Stimulated activated CD4-positive, alpha-beta T cell treated with anti-CD3 and anti-CD28 coated beads, Interleukin-12 subunit alpha, Interleukin-12 subunit beta, amount 100 ng/mL, for 48 hours (primary cell): ENCODE measurements around the gene CNBP.

Experiments used
- DNase-seq, 3 donors: peaks; one replicate each; pipeline ENCODE4 v3.0.0-alpha.2; 2020; ENCODE audit warnings: low read depth in 2 of 3, low spot score in 1 of 3

CNBP gene

GRCh38 chr3:129132097-129132866, 51.4 kb downstream of the CNBP start:
- DNase-seq, result no peak

GRCh38 chr3:129131465-129132088, 52.1 kb downstream of the CNBP start:
- no peak for DNase-seq

GRCh38 chr3:129130291-129130813, 53.3 kb downstream of the CNBP start:
- no peak for DNase-seq

GRCh38 chr3:129128357-129129155, 55.1 kb downstream of the CNBP start:
- no peak for DNase-seq

- no peak for DNase-seq
These were observed 56.9 kb downstream of the CNBP start for GRCh38 chr3:129126726-129127280.

GRCh38 chr3:129123314-129124060, 60.2 kb downstream of the CNBP start:
- no peak for DNase-seq

GRCh38 chr3:129122412-129123011, 61.2 kb downstream of the CNBP start:
- DNase-seq, result no peak

GRCh38 chr3:129121792-129122411, 61.8 kb downstream of the CNBP start, which contains the start of gene RAB43:
TSS of gene RAB43 (minus strand) at chr3:129121804. CDS start at chr3:129121489, 315 bp downstream.
- peak; percentile 73 to 77 (median 75) for DNase-seq

GRCh38 chr3:129121016-129121791, 62.5 kb downstream of the CNBP start:
- no peak for DNase-seq

GRCh38 chr3:129120254-129121004, 63.3 kb downstream of the CNBP start:
- DNase-seq, result peak; percentile 89 to 90 (median 89)

GRCh38 chr3:129119365-129120100, 64.2 kb downstream of the CNBP start:
- DNase-seq, result no peak

- peak in 1 of 3 donors; percentile 47 for DNase-seq
These were observed 65.0 kb downstream of the CNBP start for GRCh38 chr3:129118745-129119144.
